HG02623 (cell line): ENCODE data around the gene MAP2.

Source experiments
- ATAC-seq: cut with Tn5 transposase; IDR thresholded peaks from one replicate; pipeline ENCODE4 v1.9.1; 2021; ENCODE audit warnings: moderate library complexity; ENCODE audit not compliant: unreplicated experiment

MAP2 gene

GRCh38 chr2:209640358-209640757, 216.5 kb downstream of the MAP2 start:
- no peak for ATAC-seq

GRCh38 chr2:209642146-209642820, 218.4 kb downstream of the MAP2 start:
- ATAC-seq = no peak

- ATAC-seq = no peak
Measured at GRCh38 chr2:209644842-209645241, 221.0 kb downstream of the MAP2 start.

- ATAC-seq = no peak
Measured at GRCh38 chr2:209648714-209649113, 224.9 kb downstream of the MAP2 start.

- no peak for ATAC-seq
Measured at GRCh38 chr2:209653134-209653533, 229.3 kb downstream of the MAP2 start.

GRCh38 chr2:209661286-209661894, 237.5 kb downstream of the MAP2 start:
- ATAC-seq = no peak

GRCh38 chr2:209662021-209662420, 238.2 kb downstream of the MAP2 start:
- ATAC-seq = no peak

GRCh38 chr2:209663139-209663538, 239.3 kb downstream of the MAP2 start:
- ATAC-seq = peak; percentile 55

- ATAC-seq = no peak
Measured at GRCh38 chr2:209663656-209664055, 239.8 kb downstream of the MAP2 start.

GRCh38 chr2:209666296-209666695, 242.4 kb downstream of the MAP2 start:
- no peak for ATAC-seq

GRCh38 chr2:209671020-209671680, 247.3 kb downstream of the MAP2 start:
- ATAC-seq = no peak

- no peak for ATAC-seq
Measured at GRCh38 chr2:209673811-209674210, 250.0 kb downstream of the MAP2 start.

GRCh38 chr2:209680596-209680995, 256.7 kb downstream of the MAP2 start:
- no peak for ATAC-seq

- ATAC-seq = no peak
Measured at GRCh38 chr2:209681201-209681735, 257.4 kb downstream of the MAP2 start.

GRCh38 chr2:209682646-209683045, 258.8 kb downstream of the MAP2 start:
- ATAC-seq = no peak

- no peak for ATAC-seq
Measured at GRCh38 chr2:209685340-209685739, 261.5 kb downstream of the MAP2 start.

- ATAC-seq = no peak
Measured at GRCh38 chr2:209685963-209686362, 262.1 kb downstream of the MAP2 start.

- no peak for ATAC-seq
Measured at GRCh38 chr2:209686448-209686847, 262.6 kb downstream of the MAP2 start.

- ATAC-seq = no peak
Measured at GRCh38 chr2:209687323-209687969, 263.6 kb downstream of the MAP2 start.

GRCh38 chr2:209688385-209688784, 264.5 kb downstream of the MAP2 start:
- no peak for ATAC-seq

GRCh38 chr2:209690029-209690754, 266.3 kb downstream of the MAP2 start:
- ATAC-seq = no peak
